HCT116 (cell line): ENCODE data around the gene AEBP1. TPM values are rescaled to one million over a fixed set of nuclear protein-coding genes. Genes with fewer than 3 reads are reported as not detected.

Source experiments
- ATAC-seq: fragments of 200-7000 bp; cut with Tn5 transposase; 2 replicates; pipeline ENCODE4 v1.9.1; 2020; ENCODE audit warnings: mild to moderate bottlenecking, moderate library complexity
- BruUV-seq: library from RNA; stranded (reverse); fragments of 400-500 nt; replicated peaks from 2 replicates; lab custom pipeline; 2021; lab: Mats Ljungman, UMichigan
- CTCF ChIA-PET: fragments of 300-600 bp; sonication (Branson Sonifier 250); formaldehyde crosslinking; loops from one replicate; lab custom pipeline; 2021; ENCODE audit warnings: antibody characterized with exemption; lab: Charles Lee
- POLR2A ChIA-PET: fragments of 300-600, 350-600 bp; sonication (Branson Sonifier 250); formaldehyde crosslinking; loops from one replicate; lab custom pipeline; 2021; ENCODE audit warnings: antibody characterized with exemption; lab: Charles Lee
- RAD21 ChIA-PET, 2 experiments: fragments of 300-600 bp; sonication (Branson Sonifier 250); formaldehyde crosslinking; loops; one replicate each; lab custom pipeline; 2023; ENCODE audit warnings: low total read pairs in 2 of 2; ENCODE audit not compliant: uncharacterized antibody in 2 of 2, unreplicated experiment in 2 of 2, low non-redundant PET in 1 of 2; lab: Charles Lee
- DNase-seq: peaks from one replicate; pipeline ENCODE4 v3.0.0-alpha.2; 2010; ENCODE audit warnings: low read depth, low spot score
- H2AFZ ChIP-seq: fragments of 200-600 bp; shearing (Covaris generic), sonication (generic); 2 replicates; pipeline ENCODE4 v1.6.1; 2017; ENCODE audit warnings: low read depth, mixed run types, mixed read lengths, antibody characterized with exemption, low read length; ENCODE audit not compliant: poor library complexity, severe bottlenecking
- H3K27ac ChIP-seq: 2 replicates; pipeline ENCODE4 v1.5.1; 2012; ENCODE audit warnings: low read depth, low read length
- H3K27me3 ChIP-seq: fragments of 200-600 bp; sonication (generic); 2 replicates; pipeline ENCODE4 v1.6.1; 2016; ENCODE audit warnings: mixed run types, low read length, mixed read lengths; ENCODE audit not compliant: insufficient read depth
- H3K36me3 ChIP-seq, 2 experiments: fragments of 200-500 bp in 1 of 2; fragments of 200-600 bp in 1 of 2; sonication (Bioruptor generic) in 1 of 2; sonication (generic) in 1 of 2; 2 replicates each; pipeline versions ENCODE4 v1.5.1 to v1.6.1; 2014 to 2016; ENCODE audit warnings: low read length in 2 of 2, inconsistent platforms in 1 of 2, mixed read lengths in 1 of 2, mixed run types in 1 of 2; ENCODE audit not compliant: insufficient read depth in 2 of 2, control insufficient read depth in 1 of 2
- H3K4me1 ChIP-seq, 2 experiments: fragments of 200-600 bp in 1 of 2; sonication (generic) in 1 of 2; 2 replicates each; pipeline versions ENCODE4 v1.5.1 to v1.6.1; 2012 to 2017; ENCODE audit warnings: low read length in 2 of 2, inconsistent platforms in 1 of 2, mild to moderate bottlenecking in 1 of 2, mixed read lengths in 1 of 2, mixed run types in 1 of 2, moderate library complexity in 1 of 2; ENCODE audit not compliant: insufficient read depth in 2 of 2, control insufficient read depth in 1 of 2
- H3K4me2 ChIP-seq: fragments of 200-600 bp; sonication (generic); 2 replicates; pipeline ENCODE4 v1.6.1; 2017; ENCODE audit warnings: mixed run types, low read length, mixed read lengths
- H3K4me3 ChIP-seq, 2 experiments: fragments of 200-600 bp in 1 of 2; sonication (generic) in 1 of 2; replicated peaks in 1 of 2; 2 replicates each; pipeline ENCODE4 v1.5.1; 2011 to 2016; ENCODE audit warnings: low read length in 2 of 2, control low read depth in 1 of 2, low read depth in 1 of 2, mild to moderate bottlenecking in 1 of 2, mixed read lengths in 1 of 2, mixed run types in 1 of 2
- H3K79me2 ChIP-seq: fragments of 200-600 bp; sonication (generic); 2 replicates; pipeline ENCODE4 v1.6.1; 2017; ENCODE audit warnings: mild to moderate bottlenecking, mixed run types, low read length, moderate library complexity, mixed read lengths; ENCODE audit not compliant: insufficient read depth
- H3K9ac ChIP-seq: fragments of 200-600 bp; sonication (generic); 2 replicates; pipeline ENCODE4 v1.6.1; 2016; ENCODE audit warnings: low read length, mixed read lengths
- H3K9me2 ChIP-seq: fragments of 200-600 bp; sonication (generic), shearing (Covaris generic); 2 replicates; pipeline ENCODE4 v1.6.1; 2017; ENCODE audit warnings: mixed run types, mild to moderate bottlenecking, moderate library complexity; ENCODE audit not compliant: insufficient read depth
- H3K9me3 ChIP-seq, 2 experiments: fragments of 200-500 bp in 1 of 2; fragments of 200-600 bp in 1 of 2; sonication (Bioruptor generic) in 1 of 2; sonication (generic) in 1 of 2; 2 replicates each; pipeline ENCODE4 v1.6.1; 2014 to 2017; ENCODE audit warnings: low read length in 2 of 2, mixed read lengths in 2 of 2, inconsistent platforms in 1 of 2, low read depth in 1 of 2, mild to moderate bottlenecking in 1 of 2, mixed run types in 1 of 2, moderate library complexity in 1 of 2; ENCODE audit not compliant: control insufficient read depth in 1 of 2, insufficient read depth in 1 of 2
- H4K20me1 ChIP-seq: fragments of 200-600 bp; sonication (generic), shearing (Covaris generic); 2 replicates; pipeline ENCODE4 v1.6.1; 2017; ENCODE audit warnings: mixed run types, mild to moderate bottlenecking, moderate library complexity; ENCODE audit not compliant: insufficient read depth
- ATF3 ChIP-seq: IDR thresholded peaks from 2 replicates; pipeline ENCODE4 v1.6.1; 2012
- CBX3 ChIP-seq: IDR thresholded peaks from 2 replicates; pipeline ENCODE4 v1.6.1; 2012; ENCODE audit warnings: low read depth
- CTCF ChIP-seq, 3 experiments: fragments of 200-600 bp in 1 of 3; sonication (generic) in 1 of 3; IDR thresholded peaks in 2 of 3; conservative IDR thresholded peaks in 1 of 3; 2 replicates each; pipeline ENCODE4 v1.5.1; 2012 to 2017; ENCODE audit warnings: low read depth in 2 of 3, low read length in 2 of 3, antibody characterized with exemption in 1 of 3, borderline replicate concordance in 1 of 3, control low read depth in 1 of 3, mild to moderate bottlenecking in 1 of 3, mixed read lengths in 1 of 3, mixed run types in 1 of 3, moderate library complexity in 1 of 3; ENCODE audit not compliant: insufficient read depth in 1 of 3
- ELF1 ChIP-seq: IDR thresholded peaks from 2 replicates; pipeline ENCODE4 v1.6.1; 2012; ENCODE audit warnings: low read depth, borderline replicate concordance
- EZH2 ChIP-seq: fragments of 200-600 bp; sonication (generic); IDR thresholded peaks from 2 replicates; pipeline ENCODE4 v1.6.1; 2017; ENCODE audit warnings: antibody characterized with exemption, mixed run types
- FOSL1 ChIP-seq: IDR thresholded peaks from 2 replicates; pipeline ENCODE4 v1.6.1; 2012; ENCODE audit warnings: low read depth
- MAX ChIP-seq: IDR thresholded peaks from 2 replicates; pipeline ENCODE4 v1.6.1; 2012
- POLR2A ChIP-seq: IDR thresholded peaks from 2 replicates; pipeline ENCODE4 v1.7.0; 2011; ENCODE audit warnings: borderline replicate concordance; ENCODE audit not compliant: insufficient read depth, insufficient read length; ENCODE audit errors: extremely low read depth
- REST ChIP-seq: IDR thresholded peaks from 2 replicates; pipeline ENCODE4 v1.6.1; 2012; ENCODE audit warnings: low read depth
- SP1 ChIP-seq: IDR thresholded peaks from 2 replicates; pipeline ENCODE4 v1.6.1; 2012; ENCODE audit warnings: low read depth
- ZFX ChIP-seq: fragments of 450-650 bp; IDR thresholded peaks from 2 replicates; pipeline ENCODE4 v1.6.1; 2017
- ZNF274 ChIP-seq: fragments of 200-500 bp; sonication (Bioruptor generic); IDR thresholded peaks from 2 replicates; pipeline ENCODE4 v1.6.1; 2014; ENCODE audit warnings: mild to moderate bottlenecking, low read depth, low read length, inconsistent platforms
- intact Hi-C: fragments of 100-400 bp; cut with micrococcal nuclease; formaldehyde crosslinking; loops from 2 replicates; pipeline ENCODE4 v1.10.0; 2022
- total RNA-seq: library from RNA; stranded (reverse); gene quantifications from one replicate; pipeline ENCODE4 v1.2.1, GENCODE V29; 2021; ENCODE audit not compliant: unreplicated experiment

The AEBP1 gene
- total RNA-seq, 1 experiment from 2014 or later: 0.49 TPM

GRCh38 chr7:44087911-44088838 is 16.0 kb upstream of the AEBP1 start:
- Histone ChIP-seq H3K9me3 (no peaks in the 10 kb centered on the region), H3K4me3 (no peak overlapping the region), H2AFZ (no peak overlapping the region), H4K20me1 (no peaks in the 10 kb centered on the region), H3K9ac (no peak overlapping the region), H3K4me1 (peaks cover 3 to 26% of the 10 kb centered on the region in 2 experiments), H3K27ac (no peak overlapping the region), H3K9me2 (no peaks in the 10 kb centered on the region), H3K79me2 (no peaks in the 10 kb centered on the region), H3K36me3 (no peaks in the 10 kb centered on the region), H3K4me2 (no peak overlapping the region), H3K27me3 (no peaks in the 10 kb centered on the region)
- ChIA-PET CTCF (no interaction called here), RAD21 (interaction anchor here in 1 of 2 experiments (0.7 kb wide), 1 partner anchor 15 kb away, joined by 3 read pairs; no protein-coding TSS in a partner anchor), POLR2A (no interaction called here)
- BruUV-seq: no TSS peak
- TF ChIP-seq MAX (no peak), CTCF (IDR thresholded peaks at IDR 0.05 in 2 of 3, conservative IDR thresholded peaks at IDR 0.05 in 1 of 3; ENCODE audit: borderline replicate concordance in 1 of 3, insufficient read depth in 1 of 3, low read depth in 2 of 3, low read length in 2 of 3) (no peak)
- no peak for DNase-seq
- ATAC-seq: no peak
- intact Hi-C loops: no loop called here

GRCh38 chr7:44093102-44093641 is 11.0 kb upstream of the AEBP1 start:
- RAD21 ChIA-PET: no interaction called here
- TF ChIP-seq REST: no peak
- TF ChIP-seq SP1: no peak
- TF ChIP-seq FOSL1: no peak
- no peak for TF ChIP-seq CBX3
- TF ChIP-seq POLR2A: no peak
- no peak for TF ChIP-seq ZFX
- no peak for TF ChIP-seq ELF1
- TF ChIP-seq ATF3: no peak
- TF ChIP-seq MAX: no peak
- TF ChIP-seq EZH2: no peak
- TF ChIP-seq ZNF274: no peak

More at GRCh38 chr7:44093102-44093641, 11.0 kb upstream of the AEBP1 start:
- no peaks in the 10 kb centered on the region for H3K27me3 ChIP-seq
- ChIA-PET CTCF (no interaction called here), POLR2A (no interaction called here)
- no peak overlapping the region for H3K9ac ChIP-seq
- peaks cover 0 to 13% of the 10 kb centered on the region in 2 experiments; a peak in 3 of 4 replicates for H3K4me1 ChIP-seq
- no peaks in the 10 kb centered on the region for H3K36me3 ChIP-seq
- no peak overlapping the region for H3K4me3 ChIP-seq
- H3K27ac ChIP-seq: no peak overlapping the region
- DNase-seq: no peak
- H3K79me2 ChIP-seq: no peaks in the 10 kb centered on the region
- H3K9me2 ChIP-seq: no peaks in the 10 kb centered on the region
- H2AFZ ChIP-seq: no peak overlapping the region
- intact Hi-C loops: no loop called here
- no peak for ATAC-seq
- no peaks in the 10 kb centered on the region for H4K20me1 ChIP-seq
- H3K4me2 ChIP-seq: no peak overlapping the region
- BruUV-seq: no TSS peak
- no peaks in the 10 kb centered on the region for H3K9me3 ChIP-seq
